GM23338 (cell line): ENCODE measurements around the gene RBM48. TPM values are rescaled to one million over a fixed set of nuclear protein-coding genes. Genes with fewer than 3 reads are reported as not detected.

Experiments
- ATAC-seq: fragments of 200-7000 bp; cut with Tn5 transposase; 3 replicates; pipeline ENCODE4 v1.9.1; 2020
- DNase-seq: peaks from one replicate; pipeline ENCODE4 v3.0.0-alpha.2; 2015; ENCODE audit warnings: low spot score
- H2AFZ ChIP-seq: fragments of 200-600 bp; sonication (generic); 2 replicates; pipeline ENCODE4 v1.8.0; 2016; ENCODE audit warnings: antibody characterized with exemption, mild to moderate bottlenecking, moderate library complexity
- H3F3A ChIP-seq: fragments of 200-600 bp; sonication (generic); replicated peaks from 2 replicates; pipeline ENCODE4 v1.8.0; 2017; ENCODE audit warnings: antibody characterized with exemption, mixed run types, low read depth
- H3K27ac ChIP-seq: fragments of 200-600 bp; sonication (generic); 2 replicates; pipeline ENCODE4 v1.6.1; 2016; ENCODE audit warnings: low read depth
- H3K27me3 ChIP-seq: fragments of 200-600 bp; sonication (generic); 2 replicates; pipeline ENCODE4 v1.8.0; 2016; ENCODE audit warnings: mild to moderate bottlenecking, mixed run types, moderate library complexity; ENCODE audit not compliant: insufficient read depth
- H3K36me3 ChIP-seq: fragments of 200-600 bp; sonication (generic); 2 replicates; pipeline ENCODE4 v1.8.0; 2016; ENCODE audit warnings: mild to moderate bottlenecking; ENCODE audit not compliant: insufficient read depth
- H3K4me1 ChIP-seq: fragments of 200-600 bp; sonication (generic); 2 replicates; pipeline ENCODE4 v1.8.0; 2016; ENCODE audit warnings: mild to moderate bottlenecking, moderate library complexity; ENCODE audit not compliant: insufficient read depth
- H3K4me2 ChIP-seq: fragments of 200-600 bp; sonication (generic); 2 replicates; pipeline ENCODE4 v1.7.1; 2017; ENCODE audit warnings: mixed run types
- H3K4me3 ChIP-seq: fragments of 200-600 bp; sonication (generic); 2 replicates; pipeline ENCODE4 v1.6.1; 2016; ENCODE audit warnings: mixed run types
- H3K79me2 ChIP-seq: fragments of 200-600 bp; sonication (generic); replicated peaks from 2 replicates; pipeline ENCODE4 v1.8.0; 2017; ENCODE audit warnings: mild to moderate bottlenecking; ENCODE audit not compliant: insufficient read depth
- H3K9me2 ChIP-seq: fragments of 200-600 bp; sonication (generic); 2 replicates; pipeline ENCODE4 v1.8.0; 2017; ENCODE audit not compliant: insufficient read depth
- H4K20me1 ChIP-seq: fragments of 200-600 bp; sonication (generic); replicated peaks from 2 replicates; pipeline ENCODE4 v1.8.0; 2017; ENCODE audit warnings: mild to moderate bottlenecking; ENCODE audit not compliant: insufficient read depth
- H3K27ac Mint-ChIP-seq: 2 replicates; pipeline ENCODE4 v1.8.0; 2020; ENCODE audit warnings: inconsistent platforms, mild to moderate bottlenecking, moderate library complexity, mixed read lengths
- H3K27me3 Mint-ChIP-seq: 3 replicates; pipeline ENCODE4 v1.8.0; 2022; ENCODE audit warnings: low read depth, mild to moderate bottlenecking, moderate library complexity, mixed read lengths, inconsistent platforms; ENCODE audit not compliant: insufficient read depth, poor library complexity
- H3K36me3 Mint-ChIP-seq: 3 replicates; pipeline ENCODE4 v1.8.0; 2021; ENCODE audit warnings: low read depth, mild to moderate bottlenecking, inconsistent platforms, moderate library complexity, mixed read lengths
- H3K4me1 Mint-ChIP-seq: 3 replicates; pipeline ENCODE4 v1.8.0; 2020; ENCODE audit warnings: mild to moderate bottlenecking, inconsistent platforms, mixed read lengths
- H3K4me3 Mint-ChIP-seq: 3 replicates; pipeline ENCODE4 v1.8.0; 2021; ENCODE audit warnings: moderate library complexity, mild to moderate bottlenecking, inconsistent platforms, mixed read lengths
- H3K9me3 Mint-ChIP-seq: 3 replicates; pipeline ENCODE4 v1.8.0; 2020; ENCODE audit warnings: moderate library complexity, mild to moderate bottlenecking, inconsistent platforms, mixed read lengths
- EZH2 ChIP-seq: fragments of 200-600 bp; sonication (generic); IDR thresholded peaks from one replicate; pipeline ENCODE4 v1.8.0; 2017; ENCODE audit warnings: antibody characterized with exemption, mild to moderate bottlenecking, low read depth; ENCODE audit not compliant: unreplicated experiment
- EZH2phosphoT487 ChIP-seq: fragments of 200-600 bp; sonication (generic); IDR thresholded peaks from one replicate; pipeline ENCODE4 v1.8.1; 2018; ENCODE audit warnings: antibody characterized with exemption; ENCODE audit not compliant: unreplicated experiment
- POLR2AphosphoS5 ChIP-seq: IDR thresholded peaks from 2 replicates; pipeline ENCODE4 v1.6.1; 2016; ENCODE audit warnings: antibody characterized with exemption, low read depth
- ZNF114 ChIP-seq: fragments of 250-450 bp; sonication (Bioruptor Pico); IDR thresholded peaks from 2 replicates; pipeline ENCODE4 v1.5.0; 2020; ENCODE audit warnings: mild to moderate bottlenecking, moderate library complexity
- ZNF331 ChIP-seq: fragments of 250-450 bp; sonication (Bioruptor Pico); IDR thresholded peaks from 2 replicates; pipeline ENCODE4 v1.5.0; 2020; ENCODE audit warnings: low read depth, mild to moderate bottlenecking, moderate library complexity
- polyA plus RNA-seq: library from polyadenylated mRNA; unstranded; fragments of >200 nt; fragmentation: Nextera tagmentation; extraction: Ambion mirVana; gene quantifications from 2 replicates; pipeline ENCODE4 v1.2.1, GENCODE V29; 2016
- total RNA-seq: library from RNA; depleted of rRNA; stranded (reverse); fragments of >200 nt; shearing (Covaris generic); gene quantifications from 2 replicates; pipeline ENCODE4 v1.2.3, GENCODE V29; 2014
- TF ChIP-seq, protein P1 (sequence below): IDR thresholded peaks from one replicate; pipeline ENCODE4 v1.6.1; 2018; ENCODE audit warnings: antibody characterized with exemption; ENCODE audit not compliant: unreplicated experiment
- TF ChIP-seq, protein P2 (sequence below): IDR thresholded peaks from 2 replicates; pipeline ENCODE4 v1.6.1; 2016; ENCODE audit warnings: antibody characterized with exemption
- TF ChIP-seq, protein P3 (sequence below): fragments of 250-450 bp; sonication (Bioruptor Pico); IDR thresholded peaks from 2 replicates; pipeline ENCODE4 v1.5.0; 2020; ENCODE audit warnings: mild to moderate bottlenecking, moderate library complexity
- TF ChIP-seq, protein P4 (sequence below), 2 experiments: fragments of 200-600 bp in 1 of 2; sonication (generic) in 1 of 2; conservative IDR thresholded peaks; 2 replicates each; pipeline versions ENCODE4 v1.5.1 to v1.6.1; 2016 to 2017; ENCODE audit warnings: antibody characterized with exemption in 2 of 2, low read depth in 2 of 2, mild to moderate bottlenecking in 2 of 2, moderate library complexity in 1 of 2

The RBM48 gene
- total and polyA plus RNA-seq, 2 experiments from 2014 or later = 8.8 to 11.1 TPM

DNA sequence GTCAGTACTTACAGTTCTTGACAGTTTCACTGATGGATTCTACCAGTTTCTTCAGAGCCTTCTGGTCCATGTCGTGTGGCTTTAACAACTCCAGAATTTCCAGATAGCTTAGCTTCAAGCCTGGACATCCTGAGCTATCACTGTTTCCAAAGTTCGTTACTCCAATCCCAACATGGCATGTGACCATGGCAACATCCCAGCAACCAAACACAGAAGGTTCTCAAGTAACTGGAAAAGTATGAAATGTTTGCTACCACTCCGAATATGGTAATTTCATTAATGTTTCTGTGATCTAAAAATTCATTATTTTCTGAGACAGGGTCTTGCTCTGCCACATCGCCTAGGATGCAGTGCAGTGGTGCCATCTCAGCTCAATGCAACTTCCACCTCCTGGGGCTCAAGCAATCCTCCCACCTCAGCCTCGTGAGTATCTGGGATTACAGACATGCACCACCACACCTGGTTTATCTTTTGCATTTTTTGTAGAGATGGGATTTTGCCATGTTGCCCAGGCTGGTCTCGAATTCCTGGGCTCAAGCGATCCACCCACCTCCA is 29.3 kb downstream of the RBM48 start (continued):
- TF ChIP-seq, protein P1, sequence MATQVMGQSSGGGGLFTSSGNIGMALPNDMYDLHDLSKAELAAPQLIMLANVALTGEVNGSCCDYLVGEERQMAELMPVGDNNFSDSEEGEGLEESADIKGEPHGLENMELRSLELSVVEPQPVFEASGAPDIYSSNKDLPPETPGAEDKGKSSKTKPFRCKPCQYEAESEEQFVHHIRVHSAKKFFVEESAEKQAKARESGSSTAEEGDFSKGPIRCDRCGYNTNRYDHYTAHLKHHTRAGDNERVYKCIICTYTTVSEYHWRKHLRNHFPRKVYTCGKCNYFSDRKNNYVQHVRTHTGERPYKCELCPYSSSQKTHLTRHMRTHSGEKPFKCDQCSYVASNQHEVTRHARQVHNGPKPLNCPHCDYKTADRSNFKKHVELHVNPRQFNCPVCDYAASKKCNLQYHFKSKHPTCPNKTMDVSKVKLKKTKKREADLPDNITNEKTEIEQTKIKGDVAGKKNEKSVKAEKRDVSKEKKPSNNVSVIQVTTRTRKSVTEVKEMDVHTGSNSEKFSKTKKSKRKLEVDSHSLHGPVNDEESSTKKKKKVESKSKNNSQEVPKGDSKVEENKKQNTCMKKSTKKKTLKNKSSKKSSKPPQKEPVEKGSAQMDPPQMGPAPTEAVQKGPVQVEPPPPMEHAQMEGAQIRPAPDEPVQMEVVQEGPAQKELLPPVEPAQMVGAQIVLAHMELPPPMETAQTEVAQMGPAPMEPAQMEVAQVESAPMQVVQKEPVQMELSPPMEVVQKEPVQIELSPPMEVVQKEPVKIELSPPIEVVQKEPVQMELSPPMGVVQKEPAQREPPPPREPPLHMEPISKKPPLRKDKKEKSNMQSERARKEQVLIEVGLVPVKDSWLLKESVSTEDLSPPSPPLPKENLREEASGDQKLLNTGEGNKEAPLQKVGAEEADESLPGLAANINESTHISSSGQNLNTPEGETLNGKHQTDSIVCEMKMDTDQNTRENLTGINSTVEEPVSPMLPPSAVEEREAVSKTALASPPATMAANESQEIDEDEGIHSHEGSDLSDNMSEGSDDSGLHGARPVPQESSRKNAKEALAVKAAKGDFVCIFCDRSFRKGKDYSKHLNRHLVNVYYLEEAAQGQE = no peak
- TF ChIP-seq, protein P2, sequence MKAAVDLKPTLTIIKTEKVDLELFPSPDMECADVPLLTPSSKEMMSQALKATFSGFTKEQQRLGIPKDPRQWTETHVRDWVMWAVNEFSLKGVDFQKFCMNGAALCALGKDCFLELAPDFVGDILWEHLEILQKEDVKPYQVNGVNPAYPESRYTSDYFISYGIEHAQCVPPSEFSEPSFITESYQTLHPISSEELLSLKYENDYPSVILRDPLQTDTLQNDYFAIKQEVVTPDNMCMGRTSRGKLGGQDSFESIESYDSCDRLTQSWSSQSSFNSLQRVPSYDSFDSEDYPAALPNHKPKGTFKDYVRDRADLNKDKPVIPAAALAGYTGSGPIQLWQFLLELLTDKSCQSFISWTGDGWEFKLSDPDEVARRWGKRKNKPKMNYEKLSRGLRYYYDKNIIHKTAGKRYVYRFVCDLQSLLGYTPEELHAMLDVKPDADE = no peak
- TF ChIP-seq POLR2AphosphoS5 = no peak
- TF ChIP-seq ZNF114 (CRISPR knock-in tag) = no peak
- TF ChIP-seq EZH2phosphoT487 = no peak
- TF ChIP-seq ZNF331 (CRISPR knock-in tag) = no peak
- no peak for TF ChIP-seq EZH2

DNA sequence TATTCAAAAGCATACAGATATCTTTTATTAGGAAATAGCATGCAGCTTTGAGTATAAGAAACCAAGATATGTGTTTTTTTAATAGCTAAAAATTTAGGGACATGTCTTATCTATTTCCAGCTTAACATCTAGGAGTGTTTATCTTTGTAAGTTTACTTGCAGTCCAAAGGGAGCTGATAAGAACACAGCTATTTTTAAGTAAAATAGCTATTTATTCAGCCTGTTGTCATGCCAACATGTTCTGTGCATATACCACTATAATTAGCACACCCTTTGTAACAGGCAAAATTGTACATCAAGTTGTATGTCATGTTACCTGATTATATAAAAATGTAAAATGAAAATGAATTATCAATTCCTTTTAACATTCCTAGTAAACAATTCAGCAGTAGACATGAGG is 32.0 kb downstream of the RBM48 start:
- H3K27ac ChIP-seq = no peak overlapping the region
- TF ChIP-seq, protein P3, sequence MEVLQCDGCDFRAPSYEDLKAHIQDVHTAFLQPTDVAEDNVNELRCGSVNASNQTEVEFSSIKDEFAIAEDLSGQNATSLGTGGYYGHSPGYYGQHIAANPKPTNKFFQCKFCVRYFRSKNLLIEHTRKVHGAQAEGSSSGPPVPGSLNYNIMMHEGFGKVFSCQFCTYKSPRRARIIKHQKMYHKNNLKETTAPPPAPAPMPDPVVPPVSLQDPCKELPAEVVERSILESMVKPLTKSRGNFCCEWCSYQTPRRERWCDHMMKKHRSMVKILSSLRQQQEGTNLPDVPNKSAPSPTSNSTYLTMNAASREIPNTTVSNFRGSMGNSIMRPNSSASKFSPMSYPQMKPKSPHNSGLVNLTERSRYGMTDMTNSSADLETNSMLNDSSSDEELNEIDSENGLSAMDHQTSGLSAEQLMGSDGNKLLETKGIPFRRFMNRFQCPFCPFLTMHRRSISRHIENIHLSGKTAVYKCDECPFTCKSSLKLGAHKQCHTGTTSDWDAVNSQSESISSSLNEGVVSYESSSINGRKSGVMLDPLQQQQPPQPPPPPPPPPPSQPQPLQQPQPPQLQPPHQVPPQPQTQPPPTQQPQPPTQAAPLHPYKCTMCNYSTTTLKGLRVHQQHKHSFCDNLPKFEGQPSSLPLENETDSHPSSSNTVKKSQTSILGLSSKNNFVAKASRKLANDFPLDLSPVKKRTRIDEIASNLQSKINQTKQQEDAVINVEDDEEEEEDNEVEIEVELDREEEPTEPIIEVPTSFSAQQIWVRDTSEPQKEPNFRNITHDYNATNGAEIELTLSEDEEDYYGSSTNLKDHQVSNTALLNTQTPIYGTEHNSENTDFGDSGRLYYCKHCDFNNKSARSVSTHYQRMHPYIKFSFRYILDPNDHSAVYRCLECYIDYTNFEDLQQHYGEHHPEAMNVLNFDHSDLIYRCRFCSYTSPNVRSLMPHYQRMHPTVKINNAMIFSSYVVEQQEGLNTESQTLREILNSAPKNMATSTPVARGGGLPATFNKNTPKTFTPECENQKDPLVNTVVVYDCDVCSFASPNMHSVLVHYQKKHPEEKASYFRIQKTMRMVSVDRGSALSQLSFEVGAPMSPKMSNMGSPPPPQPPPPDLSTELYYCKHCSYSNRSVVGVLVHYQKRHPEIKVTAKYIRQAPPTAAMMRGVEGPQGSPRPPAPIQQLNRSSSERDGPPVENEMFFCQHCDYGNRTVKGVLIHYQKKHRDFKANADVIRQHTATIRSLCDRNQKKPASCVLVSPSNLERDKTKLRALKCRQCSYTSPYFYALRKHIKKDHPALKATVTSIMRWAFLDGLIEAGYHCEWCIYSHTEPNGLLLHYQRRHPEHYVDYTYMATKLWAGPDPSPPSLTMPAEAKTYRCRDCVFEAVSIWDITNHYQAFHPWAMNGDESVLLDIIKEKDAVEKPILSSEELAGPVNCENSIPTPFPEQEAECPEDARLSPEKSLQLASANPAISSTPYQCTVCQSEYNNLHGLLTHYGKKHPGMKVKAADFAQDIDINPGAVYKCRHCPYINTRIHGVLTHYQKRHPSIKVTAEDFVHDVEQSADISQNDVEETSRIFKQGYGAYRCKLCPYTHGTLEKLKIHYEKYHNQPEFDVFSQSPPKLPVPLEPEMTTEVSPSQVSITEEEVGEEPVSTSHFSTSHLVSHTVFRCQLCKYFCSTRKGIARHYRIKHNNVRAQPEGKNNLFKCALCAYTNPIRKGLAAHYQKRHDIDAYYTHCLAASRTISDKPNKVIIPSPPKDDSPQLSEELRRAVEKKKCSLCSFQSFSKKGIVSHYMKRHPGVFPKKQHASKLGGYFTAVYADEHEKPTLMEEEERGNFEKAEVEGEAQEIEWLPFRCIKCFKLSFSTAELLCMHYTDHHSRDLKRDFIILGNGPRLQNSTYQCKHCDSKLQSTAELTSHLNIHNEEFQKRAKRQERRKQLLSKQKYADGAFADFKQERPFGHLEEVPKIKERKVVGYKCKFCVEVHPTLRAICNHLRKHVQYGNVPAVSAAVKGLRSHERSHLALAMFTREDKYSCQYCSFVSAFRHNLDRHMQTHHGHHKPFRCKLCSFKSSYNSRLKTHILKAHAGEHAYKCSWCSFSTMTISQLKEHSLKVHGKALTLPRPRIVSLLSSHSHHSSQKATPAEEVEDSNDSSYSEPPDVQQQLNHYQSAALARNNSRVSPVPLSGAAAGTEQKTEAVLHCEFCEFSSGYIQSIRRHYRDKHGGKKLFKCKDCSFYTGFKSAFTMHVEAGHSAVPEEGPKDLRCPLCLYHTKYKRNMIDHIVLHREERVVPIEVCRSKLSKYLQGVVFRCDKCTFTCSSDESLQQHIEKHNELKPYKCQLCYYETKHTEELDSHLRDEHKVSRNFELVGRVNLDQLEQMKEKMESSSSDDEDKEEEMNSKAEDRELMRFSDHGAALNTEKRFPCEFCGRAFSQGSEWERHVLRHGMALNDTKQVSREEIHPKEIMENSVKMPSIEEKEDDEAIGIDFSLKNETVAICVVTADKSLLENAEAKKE (CRISPR knock-in tag) = no peak
- TF ChIP-seq, protein P2 = no peak
- TF ChIP-seq, protein P4, sequence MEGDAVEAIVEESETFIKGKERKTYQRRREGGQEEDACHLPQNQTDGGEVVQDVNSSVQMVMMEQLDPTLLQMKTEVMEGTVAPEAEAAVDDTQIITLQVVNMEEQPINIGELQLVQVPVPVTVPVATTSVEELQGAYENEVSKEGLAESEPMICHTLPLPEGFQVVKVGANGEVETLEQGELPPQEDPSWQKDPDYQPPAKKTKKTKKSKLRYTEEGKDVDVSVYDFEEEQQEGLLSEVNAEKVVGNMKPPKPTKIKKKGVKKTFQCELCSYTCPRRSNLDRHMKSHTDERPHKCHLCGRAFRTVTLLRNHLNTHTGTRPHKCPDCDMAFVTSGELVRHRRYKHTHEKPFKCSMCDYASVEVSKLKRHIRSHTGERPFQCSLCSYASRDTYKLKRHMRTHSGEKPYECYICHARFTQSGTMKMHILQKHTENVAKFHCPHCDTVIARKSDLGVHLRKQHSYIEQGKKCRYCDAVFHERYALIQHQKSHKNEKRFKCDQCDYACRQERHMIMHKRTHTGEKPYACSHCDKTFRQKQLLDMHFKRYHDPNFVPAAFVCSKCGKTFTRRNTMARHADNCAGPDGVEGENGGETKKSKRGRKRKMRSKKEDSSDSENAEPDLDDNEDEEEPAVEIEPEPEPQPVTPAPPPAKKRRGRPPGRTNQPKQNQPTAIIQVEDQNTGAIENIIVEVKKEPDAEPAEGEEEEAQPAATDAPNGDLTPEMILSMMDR (conservative IDR thresholded peaks at IDR 0.05; ENCODE audit: low read depth in 2 of 2) = no peak
- no peak for TF ChIP-seq ZNF331 (CRISPR knock-in tag)

More for the DNA sequence above, 32.0 kb downstream of the RBM48 start:
- Mint-ChIP-seq H3K36me3 (peaks cover 17% of the 10 kb centered on the region), H3K4me1 (peaks cover 4% of the 10 kb centered on the region; the same call in 2 of the 3 replicates), H3K27ac (no peak overlapping the region), H3K27me3 (peaks cover 3% of the 10 kb centered on the region), H3K9me3 (no peaks in the 10 kb centered on the region), H3K4me3 (no peak overlapping the region)
- no peak overlapping the region for H3K4me3 ChIP-seq
- H3K4me2 ChIP-seq = no peak overlapping the region
- 0 out of 2 replicates have a peak, but pooled peaks cover 4% of the 10 kb centered on the region for H3K36me3 ChIP-seq
- H3K79me2 ChIP-seq = no peaks in the 10 kb centered on the region
- H3K27me3 ChIP-seq = no peaks in the 10 kb centered on the region
- peaks cover 6% of the 10 kb centered on the region; the same call in 1 of the 2 replicates for H3K4me1 ChIP-seq
- DNase-seq (no peak), ATAC-seq (no peak)
- no peaks in the 10 kb centered on the region; the same call in 1 of the 2 replicates for H3F3A ChIP-seq
- no peaks in the 10 kb centered on the region for H4K20me1 ChIP-seq
- no peak overlapping the region for H2AFZ ChIP-seq
- H3K9me2 ChIP-seq = no peaks in the 10 kb centered on the region
